G401 (cell line): Measurements from ENCODE around the gene AKTIP. TPM values are rescaled to one million over a fixed set of nuclear protein-coding genes. Genes with fewer than 3 reads are reported as not detected.
"Not testable (repeated sequence)": the region's sequence is repeated elsewhere in the genome, so short reads cannot be mapped to it uniquely, and the experiment has no call there.

Source experiments
- DNase-seq: peaks from one replicate; pipeline ENCODE4 v3.0.0-alpha.2; 2015; ENCODE audit warnings: low spot score
- in situ Hi-C: cut with HindIII; loops from 2 replicates; pipeline ENCODE4 v1.10.0; 2016; ENCODE audit warnings: low sequenced_read_pairs, mixed read lengths
- total RNA-seq: library from RNA; depleted of rRNA; stranded (reverse); fragments of >200 nt; shearing (Covaris generic); gene quantifications from 2 replicates; pipeline ENCODE4 v1.2.3, GENCODE V29; 2014; rRNA removed

Gene AKTIP
- 8.4 and 30.0 TPM in 2 replicates for total RNA-seq

DNA sequence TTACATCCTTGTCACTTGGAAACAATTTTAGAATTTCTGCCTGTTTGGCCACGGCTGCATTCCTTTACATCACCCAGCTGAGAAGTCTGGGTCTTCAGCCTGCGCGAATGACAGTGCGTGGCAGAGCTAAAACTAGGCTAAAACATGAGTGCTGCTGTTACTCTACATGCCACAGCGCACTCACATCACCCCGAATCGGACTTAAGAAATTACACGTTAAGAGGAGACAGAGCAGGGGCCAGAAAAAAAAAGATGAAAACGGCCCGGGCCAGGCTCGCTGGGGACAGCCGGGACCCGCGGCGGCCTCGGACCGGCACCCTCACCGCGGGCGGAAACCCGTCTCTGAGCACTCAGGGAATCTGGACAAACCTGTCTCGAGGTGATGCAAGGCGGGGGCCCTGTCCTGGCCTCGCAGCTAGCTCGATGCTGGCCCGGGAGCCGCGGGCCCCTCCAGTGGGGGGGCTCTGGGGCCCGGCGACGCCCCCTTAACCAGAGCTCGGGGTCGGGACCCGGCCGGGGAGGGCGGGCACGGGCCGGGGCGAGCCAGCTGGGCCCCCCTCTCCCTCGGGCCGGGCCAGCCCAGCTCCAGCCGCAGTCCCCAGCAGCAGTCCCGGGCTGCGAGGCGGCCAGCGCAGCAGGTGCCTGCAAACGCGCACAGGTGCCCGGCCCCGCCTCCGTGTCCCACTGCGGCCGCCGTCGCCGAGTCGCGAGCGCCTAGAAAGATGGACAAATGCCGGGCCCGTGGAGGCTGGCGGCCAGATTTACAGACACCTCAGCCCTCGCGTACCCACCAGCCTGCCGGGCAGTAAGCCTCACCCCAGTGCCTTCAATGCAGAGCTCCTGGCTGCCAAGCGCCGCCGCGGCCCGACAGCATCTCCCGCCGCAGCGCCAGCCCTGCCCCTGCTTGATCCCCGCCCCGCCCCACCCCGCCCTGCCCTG is at the start of gene AKTIP:
AKTIP (minus strand) TSS at position 879 of the 939 bp plus-strand sequence. CDS start 2,950 bp downstream, outside the sequence.
- in situ Hi-C loops: no loop called here
- DNase-seq: peak; percentile 35

DNA sequence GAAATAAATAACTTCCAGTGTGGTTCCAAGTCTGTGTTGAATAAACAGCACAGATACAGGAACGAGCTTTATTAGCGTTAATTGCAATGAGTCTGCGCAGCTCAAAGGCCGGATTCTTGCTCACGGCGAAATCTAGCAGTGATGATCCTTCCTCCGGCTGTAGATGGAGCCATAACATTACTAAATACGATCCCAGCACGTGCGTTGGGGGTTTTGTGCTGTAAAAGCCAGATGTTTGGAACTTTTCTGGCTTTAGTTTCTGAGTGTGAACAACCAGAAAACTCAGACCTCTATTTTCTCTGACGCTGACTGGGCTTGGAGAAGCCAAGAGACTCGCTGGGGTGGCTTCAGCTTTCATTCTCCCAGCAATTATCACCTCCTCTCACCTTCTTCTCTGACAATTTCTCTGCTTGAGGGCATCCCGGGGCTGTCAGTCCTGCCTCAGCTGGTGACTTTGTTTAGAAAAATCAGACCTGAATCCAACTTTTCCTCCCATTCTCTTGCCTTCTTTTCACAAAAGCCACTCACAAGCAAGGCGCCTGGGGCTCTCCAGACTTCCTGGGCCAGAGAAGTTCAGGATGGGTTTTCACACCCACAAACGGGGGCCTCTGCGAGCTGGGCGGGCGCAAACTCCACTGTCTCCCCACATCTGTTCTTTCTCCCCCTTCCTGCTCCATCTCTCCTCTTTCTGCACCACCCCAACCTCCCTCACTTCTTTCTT is 47.1 kb upstream of the AKTIP start:
- in situ Hi-C loops: no loop called here
- peak; percentile 28 for DNase-seq

- DNase-seq: no peak
- in situ Hi-C loops: no loop called here
Measured at GRCh38 chr16:53546988-53547391, 44.0 kb upstream of the AKTIP start.

GRCh38 chr16:53545433-53545832 is 42.4 kb upstream of the AKTIP start:
- in situ Hi-C loops: no loop called here
- no peak for DNase-seq

DNA sequence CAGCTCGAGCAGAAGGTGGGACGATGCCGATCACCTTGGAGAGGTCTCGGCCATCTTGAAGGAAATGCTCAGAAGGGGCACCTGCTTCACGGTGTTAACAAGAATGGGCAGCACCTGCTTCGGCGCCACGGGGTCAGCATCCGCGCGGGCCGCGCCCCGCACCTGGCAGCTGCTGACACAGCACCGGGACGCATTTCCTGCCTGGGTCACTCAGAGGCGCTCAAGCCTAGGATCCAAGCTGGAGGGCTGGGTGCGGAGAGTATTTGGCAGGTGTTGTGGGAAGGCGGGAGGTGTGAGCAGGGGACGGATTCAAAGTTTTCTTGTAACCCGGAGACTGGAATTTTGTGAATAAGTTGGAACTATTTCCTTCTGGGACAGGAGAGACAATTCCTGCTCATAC is 39.3 kb upstream of the AKTIP start:
- in situ Hi-C loops: no loop called here
- DNase-seq: no peak

- DNase-seq: no peak
- in situ Hi-C loops: no loop called here
Measured at GRCh38 chr16:53541326-53541725, 38.3 kb upstream of the AKTIP start.

- DNase-seq, in situ Hi-C loops: not testable (repeated sequence)
Measured at GRCh38 chr16:53539759-53540718, 37.0 kb upstream of the AKTIP start.

DNA sequence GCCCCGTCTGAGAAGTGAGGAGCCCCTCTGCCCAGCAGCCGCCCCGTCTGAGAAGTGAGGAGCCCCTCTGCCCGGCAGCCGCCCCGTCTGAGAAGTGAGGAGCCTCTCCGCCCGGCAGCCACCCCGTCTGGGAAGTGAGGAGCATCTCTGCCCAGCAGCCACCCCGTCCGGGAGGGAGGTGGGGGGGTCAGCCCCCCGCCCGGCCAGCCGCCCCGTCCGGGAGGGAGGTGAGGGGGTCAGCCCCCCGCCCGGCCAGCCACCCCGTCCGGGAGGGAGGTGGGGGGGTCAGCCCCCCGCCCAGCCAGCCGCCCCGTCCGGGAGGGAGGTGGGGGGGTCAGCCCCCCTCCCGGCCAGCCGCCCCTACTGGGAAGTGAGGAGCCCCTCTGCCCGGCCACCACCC is 36.3 kb upstream of the AKTIP start:
- in situ Hi-C loops: not testable (repeated sequence)

GRCh38 chr16:53537626-53538025 is 34.6 kb upstream of the AKTIP start:
- in situ Hi-C loops: no loop called here
- no peak for DNase-seq

More for the DNA sequence above, 36.3 kb upstream of the AKTIP start:
- DNase-seq: not testable (repeated sequence)

DNA sequence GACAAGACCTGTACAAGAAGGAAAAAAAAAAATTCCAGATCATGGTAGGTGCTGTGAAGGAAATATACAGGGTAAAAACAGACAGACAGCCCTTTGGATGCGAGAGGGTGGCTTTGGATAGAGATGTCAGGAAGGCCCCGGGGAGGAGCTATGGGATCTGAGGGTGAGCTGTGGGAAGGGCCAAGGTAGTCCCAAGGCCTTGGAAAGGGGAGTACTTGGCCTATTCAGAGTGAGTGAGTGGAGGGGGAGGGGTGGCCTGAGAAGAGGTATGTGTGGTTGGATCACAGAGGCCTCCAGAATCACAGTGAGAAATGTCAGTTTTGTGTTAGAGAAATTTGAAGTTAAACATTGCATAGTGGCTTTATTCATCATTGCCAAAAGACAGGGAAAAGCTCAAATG is 31.2 kb upstream of the AKTIP start:
- in situ Hi-C loops: no loop called here
- no peak for DNase-seq

GRCh38 chr16:53530741-53531140 is 27.7 kb upstream of the AKTIP start:
- no peak for DNase-seq
- in situ Hi-C loops: no loop called here

DNA sequence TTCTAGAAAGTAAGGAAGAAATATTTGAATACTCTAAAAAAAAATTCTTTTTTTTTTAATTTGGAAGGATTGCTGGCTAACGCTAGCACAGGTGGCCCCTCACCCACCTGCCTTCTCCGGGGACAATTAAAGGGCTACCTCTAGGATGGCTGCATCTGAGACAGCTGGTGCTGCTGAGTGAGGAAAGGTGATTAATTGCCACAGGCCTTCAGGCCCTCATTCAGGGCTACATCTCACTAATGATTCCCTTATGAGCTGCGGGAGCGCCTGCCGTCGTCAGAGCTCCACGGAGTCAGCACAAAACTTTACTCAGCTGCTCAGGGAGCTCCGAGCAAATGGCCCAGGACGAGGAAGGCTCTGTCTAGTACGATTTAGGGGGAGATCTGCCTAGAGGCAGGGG is 27.0 kb upstream of the AKTIP start:
- no peak for DNase-seq
- in situ Hi-C loops: no loop called here

DNA sequence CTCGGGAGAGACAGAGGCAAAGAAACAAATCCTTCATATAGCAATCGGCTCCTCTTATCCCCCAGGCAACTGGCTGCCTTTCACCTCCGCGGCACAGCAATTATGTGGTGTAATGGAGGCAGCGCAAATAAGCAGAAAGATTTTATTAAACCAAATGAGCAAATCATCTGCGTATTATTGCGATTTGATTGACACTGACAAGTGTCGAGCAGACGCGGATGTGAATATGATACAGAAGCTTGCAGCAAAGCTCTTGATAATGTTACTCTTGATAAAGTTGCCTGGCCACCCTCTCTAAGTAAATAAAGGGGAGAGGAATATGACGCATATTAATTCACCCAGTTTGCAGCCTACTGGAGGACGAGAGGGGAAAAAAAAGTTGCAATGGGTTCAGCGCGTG is 26.5 kb upstream of the AKTIP start:
- no peak for DNase-seq
- in situ Hi-C loops: no loop called here

DNA sequence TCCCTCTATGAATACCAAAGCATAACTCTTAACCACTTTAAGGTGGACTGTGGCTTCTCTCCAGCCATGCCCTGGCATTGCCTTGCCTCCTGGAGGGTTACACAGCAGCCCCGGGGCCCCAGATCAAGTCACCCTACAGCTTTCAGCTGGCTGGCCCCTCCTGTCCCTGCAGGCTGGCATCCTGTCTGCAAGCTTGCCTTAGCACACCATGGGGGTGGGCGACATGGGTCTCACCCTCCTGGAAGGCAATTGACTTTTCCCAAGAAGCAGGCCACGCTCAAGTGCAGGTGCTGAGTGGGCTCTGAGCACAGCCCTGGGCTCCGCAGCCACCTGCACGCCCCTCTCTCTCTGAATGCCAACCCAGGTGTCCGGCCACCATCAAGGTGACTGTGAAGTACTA is 25.8 kb upstream of the AKTIP start:
- in situ Hi-C loops: no loop called here
- no peak for DNase-seq

DNA sequence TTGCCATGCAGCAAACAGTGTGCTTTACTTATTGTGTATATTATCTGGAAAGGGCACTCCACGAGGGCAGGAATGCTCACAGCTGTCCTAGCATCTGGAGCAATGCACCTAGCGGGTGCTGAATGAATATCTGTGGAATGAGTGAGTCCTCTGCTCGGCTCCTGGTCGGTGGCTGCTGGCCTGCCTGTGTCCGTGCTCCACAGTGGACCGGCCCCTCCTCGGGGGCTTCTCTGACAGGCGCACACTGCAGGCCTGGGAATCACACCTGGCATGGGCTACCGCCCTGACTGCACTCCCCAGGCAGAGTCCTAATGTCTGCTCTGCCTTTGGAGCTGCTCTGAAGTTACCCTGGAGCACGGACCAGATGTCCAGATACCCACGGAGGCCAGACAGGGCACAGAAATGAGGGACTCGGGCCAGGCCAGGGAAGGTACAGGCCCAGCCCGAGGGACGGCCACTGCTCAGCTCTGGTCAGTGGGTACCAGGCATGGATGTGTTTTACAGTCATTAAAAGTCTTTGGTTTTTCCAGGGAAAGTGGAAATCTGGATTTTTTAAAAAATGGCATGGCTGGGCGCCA is 21.1 kb upstream of the AKTIP start:
- no peak for DNase-seq
- in situ Hi-C loops: no loop called here

GRCh38 chr16:53523126-53523804 is 20.3 kb upstream of the AKTIP start:
- DNase-seq: no peak
- in situ Hi-C loops: no loop called here

- DNase-seq: no peak
- in situ Hi-C loops: no loop called here
Measured at GRCh38 chr16:53519417-53520091, 16.5 kb upstream of the AKTIP start.
